Measurements from ENCODE around the gene CDK16. TPM values are rescaled to one million over a fixed set of nuclear protein-coding genes. Genes with fewer than 3 reads are reported as not detected.

CDK16 gene
- total and polyA plus RNA-seq, 2 donors (not counting 3 experiments of a cell fraction or from before 2014, with no cell fraction given): 99.9 to 149 TPM

DNA sequence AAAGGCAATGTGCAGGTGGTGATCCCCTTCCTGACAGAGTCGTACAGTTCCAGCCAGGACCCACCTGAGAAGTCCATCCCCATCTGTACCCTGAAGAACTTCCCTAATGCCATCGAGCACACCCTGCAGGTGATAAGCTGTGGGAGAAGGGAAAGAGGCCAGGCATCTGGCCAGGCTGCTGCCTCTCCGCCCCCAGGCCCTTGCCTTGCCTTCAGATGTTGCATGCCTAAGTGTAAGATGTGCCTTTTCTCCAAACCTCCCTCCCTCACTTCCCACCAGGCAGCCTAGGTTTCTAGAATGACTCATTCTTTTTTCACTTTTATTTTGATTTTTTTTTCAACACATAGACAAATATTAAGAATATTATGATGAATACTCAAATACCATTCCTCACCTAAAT, 12.2 kb upstream of the CDK16 start:
- BruUV-seq (replicated peaks): no TSS peak
- intact Hi-C loops (cut with micrococcal nuclease): no loop called here
- POLR2A ChIA-PET: no interaction called here

More for the DNA sequence above, 12.2 kb upstream of the CDK16 start:
- Histone ChIP-seq H3K4me3 (replicated peaks in 1 of 3; ENCODE audit: insufficient read depth in 1 of 3, low read depth in 1 of 3, low read length in 3 of 3) (no peak overlapping the region), H3K9me3 (replicated peaks; ENCODE audit: control insufficient read depth, insufficient read depth, low read length) (no peaks in the 10 kb centered on the region), H3K4me2 (ENCODE audit: insufficient read depth, low read length) (no peak overlapping the region), H3K9ac (replicated peaks; ENCODE audit: extremely low read depth, insufficient read depth, low read length) (no peak overlapping the region), H3K27me3 (ENCODE audit: control insufficient read depth in 2 of 2, insufficient read depth in 2 of 2, low read length in 2 of 2) (no peaks in the 10 kb centered on the region), H3K9me1 (replicated peaks; ENCODE audit: control insufficient read depth, extremely low read depth, insufficient read depth, low read length) (no peaks in the 10 kb centered on the region), H2AFZ (ENCODE audit: low read depth, low read length) (no peak overlapping the region), H3K79me2 (ENCODE audit: control insufficient read depth, insufficient read depth, low read length) (no peaks in the 10 kb centered on the region), H4K20me1 (replicated peaks; ENCODE audit: control insufficient read depth, extremely low read depth, insufficient read depth, low read length) (no peaks in the 10 kb centered on the region), H3K36me3 (ENCODE audit: control insufficient read depth in 2 of 2, extremely low read depth in 1 of 2, insufficient read depth in 2 of 2, low read length in 2 of 2) (peaks cover 14 to 56% of the 10 kb centered on the region in 2 experiments), H3K4me1 (ENCODE audit: control insufficient read depth, extremely low read depth, insufficient read depth, low read length) (no peaks in the 10 kb centered on the region), H3K27ac (ENCODE audit: insufficient read depth, low read depth, low read length) (no peak overlapping the region)
- dilution Hi-C loops (cut with MboI; ENCODE audit: extremely low pct_ligation_motif_present, low sequenced_read_pairs): no loop called here
- CTCF ChIA-PET: interaction anchor here (0.8 to 1.1 kb wide), 2 partner anchors 178 to 317 kb away, joined by 3 to 4 read pairs; no protein-coding TSS in a partner anchor
- TF ChIP-seq POLR2A (IDR thresholded peaks at IDR 0.05; ENCODE audit: low read depth, low read length): no peak
- TF ChIP-seq POLR2AphosphoS5 (IDR thresholded peaks at IDR 0.05; ENCODE audit: insufficient read depth, low read depth, low read length): no peak
- TF ChIP-seq FOS (IDR thresholded peaks at IDR 0.05; ENCODE audit: borderline replicate concordance, insufficient read depth, low read length): no peak
- TF ChIP-seq, protein P1, sequence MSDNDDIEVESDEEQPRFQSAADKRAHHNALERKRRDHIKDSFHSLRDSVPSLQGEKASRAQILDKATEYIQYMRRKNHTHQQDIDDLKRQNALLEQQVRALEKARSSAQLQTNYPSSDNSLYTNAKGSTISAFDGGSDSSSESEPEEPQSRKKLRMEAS (IDR thresholded peaks at IDR 0.05; ENCODE audit: insufficient read depth, insufficient read length): no peak
- TF ChIP-seq JUN (IDR thresholded peaks at IDR 0.05; ENCODE audit: borderline replicate concordance, insufficient read depth, insufficient read length, low read depth): no peak
- no peak for TF ChIP-seq EZH2 (IDR thresholded peaks at IDR 0.05; ENCODE audit: borderline replicate concordance, low read depth, low read length, severe bottlenecking)
- TF ChIP-seq GATA2 (IDR thresholded peaks at IDR 0.05; ENCODE audit: insufficient read depth, insufficient read length, low read depth, low read length): no peak
- TF ChIP-seq, protein P2, sequence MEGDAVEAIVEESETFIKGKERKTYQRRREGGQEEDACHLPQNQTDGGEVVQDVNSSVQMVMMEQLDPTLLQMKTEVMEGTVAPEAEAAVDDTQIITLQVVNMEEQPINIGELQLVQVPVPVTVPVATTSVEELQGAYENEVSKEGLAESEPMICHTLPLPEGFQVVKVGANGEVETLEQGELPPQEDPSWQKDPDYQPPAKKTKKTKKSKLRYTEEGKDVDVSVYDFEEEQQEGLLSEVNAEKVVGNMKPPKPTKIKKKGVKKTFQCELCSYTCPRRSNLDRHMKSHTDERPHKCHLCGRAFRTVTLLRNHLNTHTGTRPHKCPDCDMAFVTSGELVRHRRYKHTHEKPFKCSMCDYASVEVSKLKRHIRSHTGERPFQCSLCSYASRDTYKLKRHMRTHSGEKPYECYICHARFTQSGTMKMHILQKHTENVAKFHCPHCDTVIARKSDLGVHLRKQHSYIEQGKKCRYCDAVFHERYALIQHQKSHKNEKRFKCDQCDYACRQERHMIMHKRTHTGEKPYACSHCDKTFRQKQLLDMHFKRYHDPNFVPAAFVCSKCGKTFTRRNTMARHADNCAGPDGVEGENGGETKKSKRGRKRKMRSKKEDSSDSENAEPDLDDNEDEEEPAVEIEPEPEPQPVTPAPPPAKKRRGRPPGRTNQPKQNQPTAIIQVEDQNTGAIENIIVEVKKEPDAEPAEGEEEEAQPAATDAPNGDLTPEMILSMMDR (IDR thresholded peaks at IDR 0.05; ENCODE audit: extremely low read depth in 1 of 2, insufficient read depth in 1 of 2, low read depth in 1 of 2, low read length in 2 of 2): no peak
- FAIRE-seq (peak; percentile 43), DNase-seq (ENCODE audit: low read depth, low spot score) (no peak)

Data from endothelial cell of umbilical vein (primary cell).